GM12878 (cell line): ENCODE measurements around the gene ENGASE. TPM values are rescaled to one million over a fixed set of nuclear protein-coding genes. Genes with fewer than 3 reads are reported as not detected.

Source experiments
- ATAC-seq: fragments of 200-7000 bp; cut with Tn5 transposase; 3 replicates; pipeline ENCODE4 v1.9.1; 2020; ENCODE audit warnings: mild to moderate bottlenecking, moderate library complexity
- BruUV-seq: library from RNA; stranded (reverse); fragments of 400-500 nt; replicated peaks from 2 replicates; lab custom pipeline; 2021; lab: Mats Ljungman, UMichigan
- CTCF ChIA-PET: fragments of 300-600 bp; sonication (Branson Sonifier 250); formaldehyde crosslinking; extraction: SDS; loops from one replicate; lab custom pipeline; 2021; ENCODE audit warnings: inconsistent platforms; lab: Yijun Ruan, JAX
- POLR2A ChIA-PET: fragments of 350-600 bp; formaldehyde crosslinking; extraction: SDS; loops from one replicate; lab custom pipeline; 2021; ENCODE audit warnings: inconsistent platforms; lab: Charles Lee
- RAD21 ChIA-PET: fragments of 300-600 bp; sonication (Branson Sonifier 250); formaldehyde crosslinking; loops from one replicate; lab custom pipeline; 2023; ENCODE audit warnings: antibody characterized with exemption; ENCODE audit not compliant: unreplicated experiment; lab: Charles Lee
- SMC1A ChIA-PET: fragments of 300-600 bp; sonication (Branson Sonifier 250); formaldehyde crosslinking; loops from one replicate; lab custom pipeline; 2023; ENCODE audit not compliant: unreplicated experiment, uncharacterized antibody; lab: Charles Lee
- DNase-seq: peaks from one replicate; pipeline ENCODE4 v3.0.0-alpha.2; 2011; ENCODE audit warnings: low read depth, low spot score
- FAIRE-seq: peaks from 3 replicates; lab custom pipeline; 2011; peaks lifted over from hg19 to GRCh38; lab: Jason Lieb, UNC
- H2AFZ ChIP-seq: 2 replicates; pipeline ENCODE4 v1.6.0; 2011; ENCODE audit warnings: low read depth, low read length, control low read depth; ENCODE audit not compliant: control insufficient read depth
- H3K27ac ChIP-seq: 2 replicates; pipeline ENCODE4 v1.5.1; 2011; ENCODE audit warnings: control low read depth; ENCODE audit not compliant: control insufficient read depth, insufficient read depth
- H3K27me3 ChIP-seq, 2 experiments: replicated peaks in 1 of 2; 2 replicates each; pipeline versions ENCODE4 v1.6.0 to v1.6.1; 2011; ENCODE audit warnings: low read length in 1 of 2; ENCODE audit not compliant: control insufficient read depth in 2 of 2, insufficient read depth in 2 of 2
- H3K36me3 ChIP-seq, 2 experiments: 2 replicates each; pipeline ENCODE4 v1.5.1; 2011; ENCODE audit warnings: low read length in 1 of 2; ENCODE audit not compliant: control insufficient read depth in 2 of 2, insufficient read depth in 2 of 2
- H3K4me1 ChIP-seq: 2 replicates; pipeline ENCODE4 v1.6.1; 2011; ENCODE audit warnings: mild to moderate bottlenecking, low read length, moderate library complexity, mixed read lengths; ENCODE audit not compliant: control insufficient read depth, insufficient read depth
- H3K4me2 ChIP-seq: 2 replicates; pipeline ENCODE4 v1.6.0; 2011; ENCODE audit warnings: control low read depth; ENCODE audit not compliant: control insufficient read depth, insufficient read depth
- H3K4me3 ChIP-seq: fragments of 200-600 bp; sonication (generic); 2 replicates; pipeline ENCODE4 v1.5.1; 2016
- H3K79me2 ChIP-seq: 2 replicates; pipeline ENCODE4 v1.6.0; 2011; ENCODE audit warnings: low read length; ENCODE audit not compliant: control insufficient read depth, insufficient read depth
- H3K9ac ChIP-seq: 2 replicates; pipeline ENCODE4 v1.8.0; 2011; ENCODE audit warnings: low read length, control low read depth, mixed read lengths; ENCODE audit not compliant: control insufficient read depth, insufficient read depth
- H3K9me3 ChIP-seq: replicated peaks from 3 replicates; pipeline ENCODE4 v1.5.1; 2011; ENCODE audit warnings: mild to moderate bottlenecking, low read length; ENCODE audit not compliant: control insufficient read depth, insufficient read depth
- H4K20me1 ChIP-seq: 2 replicates; pipeline ENCODE4 v1.6.0; 2011; ENCODE audit not compliant: control insufficient read depth, insufficient read depth
- CTCF ChIP-seq, 3 experiments: IDR thresholded peaks in 2 of 3; conservative IDR thresholded peaks in 1 of 3; 2 replicates each; pipeline ENCODE4 v1.5.1; 2011; ENCODE audit warnings: low read depth in 3 of 3, low read length in 3 of 3, mild to moderate bottlenecking in 3 of 3, control low read depth in 2 of 3, moderate library complexity in 2 of 3, inconsistent platforms in 1 of 3, mixed read lengths in 1 of 3; ENCODE audit not compliant: control insufficient read depth in 2 of 3, insufficient read depth in 1 of 3; ENCODE audit errors: extremely low read depth in 1 of 3
- DPF2 ChIP-seq: fragments of 450-650 bp; IDR thresholded peaks from 2 replicates; pipeline ENCODE4 v1.6.1; 2017; ENCODE audit warnings: mild to moderate bottlenecking
- ETV6 ChIP-seq, 2 experiments: fragments of 450-650 bp in 1 of 2; IDR thresholded peaks in 1 of 2; conservative IDR thresholded peaks in 1 of 2; 2 replicates each; pipeline ENCODE4 v1.6.1; 2014; ENCODE audit warnings: antibody characterized with exemption in 1 of 2, borderline replicate concordance in 1 of 2, low read depth in 1 of 2, mild to moderate bottlenecking in 1 of 2, moderate library complexity in 1 of 2
- EZH2 ChIP-seq: IDR thresholded peaks from 2 replicates; pipeline ENCODE4 v1.6.1; 2012; ENCODE audit warnings: low read depth, mild to moderate bottlenecking, control low read depth, inconsistent platforms, low read length, borderline replicate concordance; ENCODE audit not compliant: control insufficient read depth
- NR2C2 ChIP-seq: IDR thresholded peaks from 2 replicates; pipeline ENCODE4 v1.6.1; 2011; ENCODE audit warnings: borderline replicate concordance, low read depth; ENCODE audit not compliant: control insufficient read depth, insufficient read length
- PML ChIP-seq: IDR thresholded peaks from 2 replicates; pipeline ENCODE4 v1.6.1; 2012; ENCODE audit warnings: low read length, inconsistent platforms
- RAD51 ChIP-seq: fragments of 450-650 bp; IDR thresholded peaks from 2 replicates; pipeline ENCODE4 v1.6.1; 2016; ENCODE audit warnings: moderate library complexity, mild to moderate bottlenecking, inconsistent platforms
- REST ChIP-seq: IDR thresholded peaks from 2 replicates; pipeline ENCODE4 v1.6.1; 2012; ENCODE audit warnings: mild to moderate bottlenecking, low read depth, low read length
- USF2 ChIP-seq: IDR thresholded peaks from 2 replicates; pipeline ENCODE4 v1.6.1; 2011; ENCODE audit warnings: low read depth, low read length, improper control_type of control experiment, borderline replicate concordance
- YBX1 ChIP-seq: fragments of 450-650 bp; IDR thresholded peaks from 2 replicates; pipeline ENCODE4 v1.6.1; 2016; ENCODE audit warnings: antibody characterized with exemption
- ZBED1 ChIP-seq: IDR thresholded peaks from 2 replicates; pipeline ENCODE4 v1.6.1; 2016; ENCODE audit warnings: borderline replicate concordance
- ZNF622 ChIP-seq: fragments of 450-650 bp; IDR thresholded peaks from 2 replicates; pipeline ENCODE4 v1.6.1; 2017; ENCODE audit warnings: mild to moderate bottlenecking, inconsistent platforms
- WGBS: methylation state at CpG from one replicate; pipeline ENCODE4 v1.1.6; 2016; ENCODE audit warnings: low lambda C conversion rate; ENCODE audit not compliant: insufficient replicate concordance, insufficient coverage; ENCODE audit errors: missing lambda C conversion rate; 5-methylcytosine and 5-hydroxymethylcytosine counted together
- in situ Hi-C: fragments of 300-500 bp; cut with MboI; formaldehyde crosslinking; loops from 9 replicates; pipeline ENCODE4 v1.14.3; 2018; ENCODE audit warnings: mixed read lengths
- intact Hi-C: fragments of 100-400 bp; cut with micrococcal nuclease; formaldehyde crosslinking; loops from one replicate; pipeline ENCODE4 v1.14.2; 2022; ENCODE audit not compliant: unreplicated experiment
- polyA plus RNA-seq, 11 experiments: library from polyadenylated mRNA; depleted of rRNA in 4 of 11; unstranded in 6 of 11; stranded (reverse) in 5 of 11; fragments of >200 nt; fragmentation: Nextera tagmentation in 4 of 11; fragmentation: Illumina TruSeq in 1 of 11; extraction: Ambion mirVana in 4 of 11; extraction: Trizol in 1 of 11; gene quantifications; 1 replicate in 1 of 11; 2 replicates in 10 of 11; pipeline versions ENCODE4 v1.2.1 to v1.2.3, GENCODE V29; 2011 to 2016; ENCODE audit warnings: inconsistent platforms in 2 of 11, missing spikeins in 2 of 11, low read depth in 1 of 11
- total RNA-seq, 4 experiments: library from RNA; depleted of rRNA in 3 of 4; stranded (reverse); fragments of >200 nt in 3 of 4; fragmentation: Illumina TruSeq in 1 of 4; extraction: Trizol in 1 of 4; gene quantifications; 2 replicates each; pipeline versions ENCODE4 v1.2.1 to v1.2.3, GENCODE V29; 2013 to 2021

The ENGASE gene
- total and polyA plus RNA-seq, 10 of the 15 experiments (the other 5 are each of a cell fraction or from before 2014, with no cell fraction given) = 0.18 to 28.9 (median 10.5) TPM

GRCh38 chr17:79039171-79039570 is 35.5 kb upstream of the ENGASE start:
- Histone ChIP-seq H4K20me1 (no peaks in the 10 kb centered on the region; the same call in 1 of the 2 replicates), H3K4me2 (peak overlapping the region; percentile 22; the same call in 1 of the 2 replicates), H3K4me1 (peaks cover 10% of the 10 kb centered on the region), H3K79me2 (no peaks in the 10 kb centered on the region), H3K27me3 (no peaks in the 10 kb centered on the region), H3K9ac (no peak overlapping the region)
- CTCF ChIA-PET = interaction anchor here (0.6 kb wide), 1 partner anchor 685 kb away, joined by 3 read pairs; no protein-coding TSS in a partner anchor
- no peak for DNase-seq
- no TSS peak for BruUV-seq
- 82% methylated on average over 8 of the region's 8 CpGs for WGBS
- no peak for TF ChIP-seq CTCF (IDR thresholded peaks at IDR 0.05 in 2 of 3, conservative IDR thresholded peaks at IDR 0.05 in 1 of 3; ENCODE audit: control insufficient read depth in 2 of 3, extremely low read depth in 1 of 3, insufficient read depth in 1 of 3, low read depth in 3 of 3, low read length in 3 of 3)
- TF ChIP-seq RAD51 = no peak
- TF ChIP-seq ZBED1 = no peak
- no peak for TF ChIP-seq DPF2
- TF ChIP-seq USF2 = no peak
- TF ChIP-seq PML = no peak
- no peak for TF ChIP-seq ETV6 (conservative IDR thresholded peaks at IDR 0.05 in 1 of 2, IDR thresholded peaks at IDR 0.05 in 1 of 2; ENCODE audit: borderline replicate concordance in 1 of 2, low read depth in 1 of 2)
- TF ChIP-seq REST = no peak
- TF ChIP-seq YBX1 = no peak
- no peak for TF ChIP-seq EZH2
- TF ChIP-seq ZNF622 = no peak
- TF ChIP-seq NR2C2 = no peak
- TF ChIP-seq, all 136 proteins: peak for 0
- ATAC-seq (no peak; the same call in 2 of the 3 replicates), FAIRE-seq (no peak)
- Histone ChIP-seq H2AFZ (no peak overlapping the region), H3K27ac (no peak overlapping the region), H3K36me3 (no peaks in the 10 kb centered on the region), H3K9me3 (no peaks in the 10 kb centered on the region), H3K4me3 (no peak overlapping the region)
- RAD21 ChIA-PET = no interaction called here
- SMC1A ChIA-PET = interaction anchor here (3.3 kb wide), 1 partner anchor 13 kb away, joined by 10 read pairs; no protein-coding TSS in a partner anchor
- intact Hi-C loops = no loop called here
- in situ Hi-C loops = no loop called here
- POLR2A ChIA-PET = no interaction called here
